DND-41 (cell line): ENCODE measurements around the gene VAV3.

ENCODE experiments used
- EZH2 ChIP-seq: IDR thresholded peaks from 3 replicates; pipeline ENCODE4 v1.6.1; 2012; ENCODE audit warnings: borderline replicate concordance, low read depth, mild to moderate bottlenecking, moderate library complexity, low read length, inconsistent platforms; ENCODE audit not compliant: severe bottlenecking
- TF ChIP-seq, protein P1 (sequence below): IDR thresholded peaks from 2 replicates; pipeline ENCODE4 v1.5.1; 2012; ENCODE audit warnings: borderline replicate concordance, low read length, moderate library complexity, mild to moderate bottlenecking; ENCODE audit not compliant: poor library complexity, severe bottlenecking; ENCODE audit errors: extremely low read depth

- TF ChIP-seq, protein P1, sequence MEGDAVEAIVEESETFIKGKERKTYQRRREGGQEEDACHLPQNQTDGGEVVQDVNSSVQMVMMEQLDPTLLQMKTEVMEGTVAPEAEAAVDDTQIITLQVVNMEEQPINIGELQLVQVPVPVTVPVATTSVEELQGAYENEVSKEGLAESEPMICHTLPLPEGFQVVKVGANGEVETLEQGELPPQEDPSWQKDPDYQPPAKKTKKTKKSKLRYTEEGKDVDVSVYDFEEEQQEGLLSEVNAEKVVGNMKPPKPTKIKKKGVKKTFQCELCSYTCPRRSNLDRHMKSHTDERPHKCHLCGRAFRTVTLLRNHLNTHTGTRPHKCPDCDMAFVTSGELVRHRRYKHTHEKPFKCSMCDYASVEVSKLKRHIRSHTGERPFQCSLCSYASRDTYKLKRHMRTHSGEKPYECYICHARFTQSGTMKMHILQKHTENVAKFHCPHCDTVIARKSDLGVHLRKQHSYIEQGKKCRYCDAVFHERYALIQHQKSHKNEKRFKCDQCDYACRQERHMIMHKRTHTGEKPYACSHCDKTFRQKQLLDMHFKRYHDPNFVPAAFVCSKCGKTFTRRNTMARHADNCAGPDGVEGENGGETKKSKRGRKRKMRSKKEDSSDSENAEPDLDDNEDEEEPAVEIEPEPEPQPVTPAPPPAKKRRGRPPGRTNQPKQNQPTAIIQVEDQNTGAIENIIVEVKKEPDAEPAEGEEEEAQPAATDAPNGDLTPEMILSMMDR, result no peak
- no peak for TF ChIP-seq EZH2
These were observed 183.7 kb downstream of the VAV3 start for GRCh38 chr1:107781245-107781644.
